OCI-LY1 (cell line): ENCODE measurements around the gene SPINT3.

Source experiments
- EZH2 ChIP-seq: fragments of 200-600 bp; sonication (generic), shearing (Covaris generic); IDR thresholded peaks from 2 replicates; pipeline ENCODE4 v1.8.0; 2017; ENCODE audit warnings: borderline replicate concordance, mixed run types, mild to moderate bottlenecking, antibody characterized with exemption, low read length, moderate library complexity, mixed read lengths
- TF ChIP-seq, protein P1 (sequence below): fragments of 200-600 bp; sonication (generic), shearing (Covaris generic); IDR thresholded peaks from 2 replicates; pipeline ENCODE4 v1.5.1; 2017; ENCODE audit warnings: mild to moderate bottlenecking, antibody characterized with exemption, low read length, moderate library complexity, mixed read lengths

GRCh38 chr20:45465491-45466266, 49.7 kb downstream of the SPINT3 start:
- TF ChIP-seq EZH2 = no peak
- TF ChIP-seq, protein P1, sequence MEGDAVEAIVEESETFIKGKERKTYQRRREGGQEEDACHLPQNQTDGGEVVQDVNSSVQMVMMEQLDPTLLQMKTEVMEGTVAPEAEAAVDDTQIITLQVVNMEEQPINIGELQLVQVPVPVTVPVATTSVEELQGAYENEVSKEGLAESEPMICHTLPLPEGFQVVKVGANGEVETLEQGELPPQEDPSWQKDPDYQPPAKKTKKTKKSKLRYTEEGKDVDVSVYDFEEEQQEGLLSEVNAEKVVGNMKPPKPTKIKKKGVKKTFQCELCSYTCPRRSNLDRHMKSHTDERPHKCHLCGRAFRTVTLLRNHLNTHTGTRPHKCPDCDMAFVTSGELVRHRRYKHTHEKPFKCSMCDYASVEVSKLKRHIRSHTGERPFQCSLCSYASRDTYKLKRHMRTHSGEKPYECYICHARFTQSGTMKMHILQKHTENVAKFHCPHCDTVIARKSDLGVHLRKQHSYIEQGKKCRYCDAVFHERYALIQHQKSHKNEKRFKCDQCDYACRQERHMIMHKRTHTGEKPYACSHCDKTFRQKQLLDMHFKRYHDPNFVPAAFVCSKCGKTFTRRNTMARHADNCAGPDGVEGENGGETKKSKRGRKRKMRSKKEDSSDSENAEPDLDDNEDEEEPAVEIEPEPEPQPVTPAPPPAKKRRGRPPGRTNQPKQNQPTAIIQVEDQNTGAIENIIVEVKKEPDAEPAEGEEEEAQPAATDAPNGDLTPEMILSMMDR = no peak
